ENCODE measurements around the gene PEX16.

Gene PEX16

DNA sequence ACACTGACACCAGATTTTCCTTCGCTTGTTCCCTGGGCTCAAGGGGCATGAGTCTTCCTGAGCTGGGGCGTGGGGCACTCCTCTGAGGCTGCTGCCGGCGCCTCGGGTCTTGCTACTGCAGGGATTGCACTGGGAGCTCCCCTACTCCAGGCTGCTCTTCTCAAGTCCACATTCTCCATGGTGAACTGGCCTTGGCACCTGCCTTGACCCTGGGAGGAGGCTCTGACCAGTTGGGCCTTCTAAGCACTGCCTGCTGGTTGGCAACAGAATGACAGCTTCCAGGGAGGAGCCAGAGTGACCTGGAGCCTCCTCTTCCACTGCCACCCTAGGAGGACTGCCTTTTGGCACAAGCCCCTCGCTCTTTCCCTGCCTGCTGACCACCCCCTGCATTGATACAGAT is 20.1 kb downstream of the PEX16 start:
- DNase-seq: no peak

DNA sequence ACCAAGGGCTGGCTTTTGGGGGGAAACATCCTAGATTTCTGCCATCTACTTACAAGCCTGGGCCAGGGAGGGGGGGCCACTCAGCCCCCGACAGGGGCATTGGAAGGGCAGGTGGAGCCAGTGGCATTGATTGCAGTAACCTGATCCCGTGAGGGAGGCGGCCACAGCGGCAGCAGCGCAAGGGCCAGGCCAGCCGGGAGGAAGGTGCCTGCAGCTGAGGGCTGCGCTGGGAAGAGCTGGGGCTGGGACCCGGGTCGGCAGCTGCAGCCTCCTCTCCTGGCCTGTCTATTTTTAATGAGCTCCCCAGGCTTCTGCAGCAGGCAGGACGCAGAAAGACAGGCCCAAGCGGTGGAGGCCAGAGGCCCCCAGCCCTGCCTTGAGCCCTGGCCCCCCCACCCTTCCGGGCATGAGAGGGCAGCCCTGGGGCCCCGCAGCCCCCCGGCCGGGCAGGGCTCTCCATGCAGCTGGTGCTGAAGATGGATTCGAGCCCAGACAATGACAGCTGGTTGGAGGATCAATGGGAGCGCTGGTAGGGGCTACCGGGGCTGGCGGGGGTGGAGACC is 21.2 kb downstream of the PEX16 start:
- DNase-seq: peak; percentile 74

- DNase-seq: no peak
Measured at GRCh38 chr11:45895553-45896259, 22.0 kb downstream of the PEX16 start.

DNA sequence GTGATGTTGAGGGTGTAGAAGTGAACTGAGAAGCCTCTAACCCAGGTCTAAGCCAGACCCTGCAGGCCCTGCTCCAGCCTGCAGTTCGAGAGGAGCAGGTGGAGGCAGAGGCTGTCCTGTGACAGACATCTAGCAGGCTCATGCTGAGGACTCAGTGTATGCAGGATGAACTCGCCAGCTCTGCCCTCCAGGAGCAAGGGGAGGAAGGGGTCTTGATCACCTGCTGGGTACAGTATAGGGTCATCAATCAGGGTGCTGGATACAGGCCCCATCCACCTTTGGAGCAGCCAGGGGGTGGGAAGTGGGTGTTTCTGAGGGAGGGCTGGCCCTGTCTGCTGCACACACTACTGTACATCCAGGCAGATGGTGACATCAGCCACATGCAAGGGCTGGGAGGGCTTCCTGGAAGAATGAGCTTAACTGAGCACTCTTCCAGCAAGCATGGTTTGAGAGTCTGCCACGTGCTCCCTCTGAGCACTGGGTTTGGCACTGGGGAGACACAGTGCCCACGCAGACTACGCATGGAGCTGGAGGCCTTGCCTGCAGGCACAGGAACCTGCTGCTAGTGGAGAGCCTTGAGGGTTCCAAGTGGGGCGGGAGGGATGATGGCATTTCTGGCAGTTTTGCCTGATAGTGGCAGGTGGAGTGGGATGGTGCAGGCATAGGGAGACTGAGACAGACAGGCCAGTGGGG is 23.0 kb downstream of the PEX16 start:
- DNase-seq: peak; percentile 22

DNA sequence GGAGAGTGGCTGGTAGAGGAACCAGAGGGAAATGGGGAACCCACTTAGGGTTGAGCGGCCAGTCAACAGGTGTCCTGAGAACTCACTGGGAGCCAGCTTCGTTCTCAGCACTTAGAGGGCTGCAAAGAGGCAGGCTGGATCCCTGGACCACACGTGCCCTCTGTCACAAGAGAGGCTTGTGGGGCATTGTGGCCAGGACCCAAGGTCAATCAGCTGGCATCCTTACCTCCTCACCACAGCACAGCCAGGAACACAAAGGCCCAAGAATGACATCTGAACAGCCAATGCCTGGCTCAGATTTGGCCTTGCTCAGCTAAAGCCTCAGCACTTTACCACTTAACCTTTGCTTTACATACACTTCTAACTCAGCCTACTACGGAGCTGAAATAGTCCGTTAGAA is 24.8 kb downstream of the PEX16 start:
- DNase-seq: no peak

GRCh38 chr11:45890886-45891550 is 26.7 kb downstream of the PEX16 start:
- no peak for DNase-seq

- DNase-seq: no peak
Measured at GRCh38 chr11:45889966-45890365, 27.7 kb downstream of the PEX16 start.

- no peak for DNase-seq
Measured at GRCh38 chr11:45889555-45889954, 28.1 kb downstream of the PEX16 start.

GRCh38 chr11:45887587-45887986 is 30.1 kb downstream of the PEX16 start:
- DNase-seq: no peak

- DNase-seq: no peak
Measured at GRCh38 chr11:45886816-45887520, 30.7 kb downstream of the PEX16 start.

- DNase-seq: peak; percentile 20
Measured at GRCh38 chr11:45885921-45886721, 31.6 kb downstream of the PEX16 start.

DNA sequence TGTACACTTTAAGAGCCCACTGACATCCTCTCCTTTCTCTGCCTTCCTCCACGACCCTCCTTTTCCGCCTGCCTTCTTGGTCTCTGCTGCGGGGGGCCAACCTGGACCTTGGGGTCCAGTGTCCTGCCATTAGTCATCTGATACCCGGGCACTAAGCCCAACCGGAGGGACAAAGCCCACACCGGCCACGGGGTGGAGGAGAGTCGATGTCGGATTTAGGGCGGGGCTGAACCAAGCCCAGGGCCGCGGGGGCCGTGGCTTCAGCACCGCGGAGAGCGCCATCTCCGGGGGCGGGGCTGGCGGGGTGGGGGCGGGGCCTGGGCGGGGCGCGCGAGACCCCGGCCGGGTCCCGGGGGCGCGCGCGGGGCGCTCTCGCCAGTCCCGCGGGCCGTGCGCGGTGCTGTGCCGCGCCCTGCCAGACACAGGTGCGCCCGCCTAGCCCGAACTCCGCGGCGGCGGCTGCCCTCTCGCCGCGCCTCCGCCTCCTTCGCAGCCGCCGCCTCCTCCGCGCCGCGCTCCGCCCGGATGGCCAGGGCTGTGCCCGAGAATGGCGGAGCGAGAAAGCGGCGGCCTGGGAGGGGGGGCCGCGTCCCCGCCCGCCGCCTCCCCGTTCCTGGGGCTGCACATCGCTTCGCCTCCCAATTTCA is 32.3 kb downstream of the PEX16 start, which contains the start of gene MAPK8IP1:
TSS of gene MAPK8IP1 (plus strand) at position 378 of the 647 bp plus-strand sequence. CDS start at position 548, 170 bp downstream.
- DNase-seq: peak; percentile 78

- DNase-seq: no peak
Measured at GRCh38 chr11:45884596-45885185, 33.0 kb downstream of the PEX16 start.

DNA sequence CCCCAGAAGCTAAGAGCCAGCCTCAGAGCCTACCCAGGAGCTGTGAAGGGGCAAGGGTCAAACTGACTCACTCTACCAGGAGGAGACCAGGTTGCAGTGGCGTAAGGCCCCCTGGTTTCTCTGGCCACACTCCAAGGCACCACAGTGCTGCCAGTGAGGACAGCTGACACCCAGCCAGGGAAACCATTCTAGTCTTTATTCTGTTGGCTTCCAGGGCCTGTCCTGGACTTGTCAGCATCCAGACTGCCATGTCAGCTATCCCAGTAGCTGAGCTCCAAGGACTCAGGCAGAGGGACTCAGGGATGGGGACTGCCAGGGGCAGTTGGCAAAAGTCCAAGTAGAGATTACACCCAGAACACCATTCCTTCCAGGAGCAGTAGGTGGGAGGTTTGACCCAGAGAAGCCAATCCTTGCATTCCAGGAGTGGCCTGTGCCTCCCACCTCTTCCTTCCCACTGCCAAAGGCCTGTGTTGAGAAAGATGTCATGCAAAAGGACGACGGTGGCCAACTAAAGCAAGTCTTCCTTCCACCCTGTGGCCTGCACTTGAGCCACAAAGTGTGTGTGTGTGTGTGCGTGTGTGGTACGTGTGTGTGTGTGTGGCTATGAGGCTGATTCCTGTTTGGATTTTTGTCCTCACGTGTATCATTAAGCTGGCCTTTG is 35.8 kb downstream of the PEX16 start:
- peak; percentile 81 for DNase-seq

DNA sequence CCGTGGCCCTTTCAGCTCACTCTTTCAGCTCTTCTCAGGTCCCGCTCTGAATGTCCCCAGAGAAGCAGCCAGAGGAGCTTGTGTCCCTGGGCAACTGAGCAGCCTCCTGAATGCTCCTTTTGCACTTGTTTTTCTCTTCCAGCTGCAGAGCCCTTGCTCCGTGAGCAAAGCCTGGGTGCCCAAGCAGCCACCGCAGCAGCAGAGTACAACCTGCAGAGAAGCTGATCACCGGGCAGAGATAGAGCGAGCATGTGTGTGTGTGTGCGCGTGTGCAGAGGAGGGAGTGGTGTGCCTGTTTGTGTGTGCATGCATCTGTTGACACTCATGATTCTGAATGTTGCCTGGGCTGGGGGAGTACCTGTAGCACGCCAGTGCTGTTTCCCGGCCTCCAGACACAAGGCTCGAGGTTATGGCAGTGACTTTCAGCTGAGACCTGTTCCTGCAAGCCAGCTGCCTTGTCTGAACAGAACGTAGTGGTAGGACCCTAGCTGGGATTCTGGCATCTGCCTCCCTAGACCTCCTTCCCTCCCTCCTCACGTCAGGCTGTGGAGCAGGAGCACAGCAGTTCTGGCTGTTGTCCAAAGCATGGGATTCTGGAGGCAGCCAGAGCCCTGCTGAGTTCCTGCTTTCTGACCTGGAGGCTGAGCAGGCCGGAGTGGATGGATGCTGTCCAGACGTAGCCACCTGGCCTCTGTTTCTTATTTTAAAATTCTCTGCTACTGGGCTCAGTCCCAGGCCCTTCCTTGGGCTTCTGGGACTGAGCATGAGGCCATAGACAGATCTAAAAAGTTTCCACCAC is 36.7 kb downstream of the PEX16 start:
- DNase-seq: peak; percentile 19

DNA sequence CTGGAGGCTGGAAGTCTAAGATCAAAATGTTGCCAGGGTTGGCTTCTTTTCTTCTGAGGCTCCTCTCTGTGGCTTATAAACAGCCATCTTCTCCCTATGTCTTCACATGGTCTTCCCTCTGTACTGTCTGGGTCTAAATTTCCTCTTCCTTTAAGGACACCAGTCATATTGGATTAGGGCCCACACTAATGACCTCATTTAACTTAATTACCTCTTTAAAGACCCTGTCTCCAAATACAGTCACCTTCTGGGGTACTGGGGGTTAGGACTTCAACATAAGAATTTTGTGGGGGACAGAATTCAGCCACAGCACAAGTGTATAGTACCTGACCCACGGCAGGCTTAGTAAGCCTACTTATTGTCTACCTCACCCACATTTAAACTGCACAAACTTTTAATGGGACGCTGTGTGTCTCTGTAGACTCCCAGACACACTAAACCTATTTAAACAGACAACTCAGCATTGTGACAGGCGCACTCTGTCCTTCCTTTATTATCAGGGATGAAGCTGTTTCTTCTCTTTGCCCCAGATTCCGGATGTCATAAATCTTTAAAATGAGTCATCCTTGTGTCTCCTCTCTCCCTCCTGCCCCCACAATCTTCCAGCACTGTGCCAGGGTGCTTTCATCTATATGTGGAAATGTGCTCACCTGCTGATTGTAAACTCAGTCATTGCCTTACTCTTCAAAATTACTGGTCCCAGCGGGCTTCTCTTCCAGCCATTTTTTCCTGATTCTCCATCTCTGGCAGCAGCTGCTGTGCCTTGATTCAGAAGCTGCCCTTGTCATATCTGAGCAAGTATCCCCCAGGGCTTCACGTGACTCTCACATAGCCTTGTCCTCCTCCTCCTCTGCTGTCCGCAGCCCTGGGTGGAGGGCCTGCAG is 37.6 kb downstream of the PEX16 start:
- DNase-seq: peak; percentile 47

GRCh38 chr11:45877845-45878244 is 39.8 kb downstream of the PEX16 start:
- DNase-seq: no peak

GRCh38 chr11:45877221-45877620 is 40.5 kb downstream of the PEX16 start:
- DNase-seq: no peak

DNA sequence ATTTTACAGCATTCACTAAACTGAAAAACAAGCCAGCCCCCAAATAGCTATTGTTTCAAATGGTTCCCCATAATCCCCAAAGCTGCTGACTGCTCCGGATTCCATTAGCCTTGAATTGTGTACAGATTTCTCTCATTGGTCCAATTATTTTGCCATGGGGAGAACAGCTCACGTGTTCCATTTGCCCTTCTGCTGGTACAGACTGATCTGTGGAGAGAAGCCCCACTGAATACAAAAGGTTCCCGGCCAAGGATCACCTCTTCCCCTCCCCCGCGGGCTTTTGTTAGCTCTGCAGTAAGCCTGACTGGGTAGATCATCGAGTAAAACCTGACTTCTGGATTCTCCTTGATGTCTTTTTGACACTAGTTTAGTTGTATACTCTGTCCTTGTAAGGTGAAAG is 41.3 kb downstream of the PEX16 start:
- no peak for DNase-seq

All from NCI-H82 (cell line).